K562 (cell line): Measurements from ENCODE around the gene GOLGA2. TPM values are rescaled to one million over a fixed set of nuclear protein-coding genes. Genes with fewer than 3 reads are reported as not detected.
A peak's percentile ranks its signal among the peaks of the same experiment; 100 is the strongest.

ENCODE experiments used
- ATAC-seq: fragments of 200-7000 bp; cut with Tn5 transposase; 3 replicates; pipeline ENCODE4 v1.9.1; 2020; ENCODE audit warnings: moderate library complexity
- BruUV-seq: library from RNA; stranded (reverse); fragments of 400-500 nt; replicated peaks from 2 replicates; lab custom pipeline; 2021; lab: Mats Ljungman, UMichigan
- CTCF ChIA-PET: fragments of 300-600 bp; formaldehyde crosslinking; extraction: SDS; loops from one replicate; lab custom pipeline; 2021; ENCODE audit warnings: low intra/inter-chr PET ratio; lab: Yijun Ruan, JAX
- POLR2A ChIA-PET: fragments of 300-600, 350-650 bp; sonication (Branson Sonifier 250); formaldehyde crosslinking; extraction: SDS; loops from one replicate; lab custom pipeline; 2021; ENCODE audit warnings: antibody characterized with exemption, inconsistent platforms; lab: Yijun Ruan, JAX
- DNase-seq, 4 experiments: peaks; one replicate each; pipeline versions ENCODE4 v3.0.0 to v3.0.0-alpha.2; 2011 to 2018; ENCODE audit warnings: low spot score in 3 of 4, mixed read lengths in 3 of 4; ENCODE audit errors: extremely low read depth in 1 of 4
- FAIRE-seq: peaks from 2 replicates; lab custom pipeline; 2011; peaks lifted over from hg19 to GRCh38; lab: Jason Lieb, UNC
- H2AFZ ChIP-seq: 2 replicates; pipeline ENCODE4 v1.6.0; 2011; ENCODE audit warnings: low read depth, low read length, control low read depth, inconsistent platforms
- H3K27ac ChIP-seq: fragments of 200-600 bp; 3 replicates; pipeline ENCODE4 v1.8.0; 2011; ENCODE audit warnings: low read depth, mild to moderate bottlenecking, control low read depth, inconsistent platforms, low read length, moderate library complexity, mixed read lengths; ENCODE audit errors: extremely low read depth
- H3K27me3 ChIP-seq, 2 experiments: fragments of 300-600 bp in 1 of 2; 2 replicates in 1 of 2; 3 replicates in 1 of 2; pipeline versions ENCODE4 v1.6.0 to v1.8.0; 2011; ENCODE audit warnings: inconsistent platforms in 2 of 2, low read length in 2 of 2, mild to moderate bottlenecking in 1 of 2, mixed read lengths in 1 of 2, moderate library complexity in 1 of 2; ENCODE audit not compliant: control insufficient read depth in 2 of 2, insufficient read depth in 2 of 2
- H3K36me3 ChIP-seq: fragments of 300-600 bp; 3 replicates; pipeline ENCODE4 v1.8.0; 2011; ENCODE audit warnings: mild to moderate bottlenecking, low read length, inconsistent platforms; ENCODE audit not compliant: control insufficient read depth, insufficient read depth
- H3K4me1 ChIP-seq, 2 experiments: fragments of 200-600 bp in 1 of 2; replicated peaks in 1 of 2; 2 replicates in 1 of 2; 3 replicates in 1 of 2; pipeline versions ENCODE4 v1.5.1 to v1.8.0; 2011; ENCODE audit warnings: inconsistent platforms in 2 of 2, low read length in 2 of 2, mild to moderate bottlenecking in 1 of 2, mixed read lengths in 1 of 2, moderate library complexity in 1 of 2; ENCODE audit not compliant: control insufficient read depth in 2 of 2, insufficient read depth in 2 of 2
- H3K4me2 ChIP-seq: 2 replicates; pipeline ENCODE4 v1.6.1; 2011; ENCODE audit warnings: low read length, control low read depth, inconsistent platforms, mixed read lengths; ENCODE audit not compliant: insufficient read depth
- H3K4me3 ChIP-seq: fragments of 200-600 bp; sonication (generic), shearing (Covaris generic); 2 replicates; pipeline ENCODE4 v1.5.1; 2016; ENCODE audit warnings: control low read depth, inconsistent platforms
- H3K79me2 ChIP-seq: fragments of 200-600 bp; 3 replicates; pipeline ENCODE4 v1.8.0; 2011; ENCODE audit warnings: low read length, inconsistent platforms; ENCODE audit not compliant: control insufficient read depth, insufficient read depth
- H3K9ac ChIP-seq, 2 experiments: 2 replicates each; pipeline versions ENCODE4 v1.6.0 to v1.6.1; 2011; ENCODE audit warnings: low read depth in 2 of 2, low read length in 2 of 2, control low read depth in 1 of 2, inconsistent platforms in 1 of 2, mild to moderate bottlenecking in 1 of 2, mixed read lengths in 1 of 2; ENCODE audit not compliant: insufficient read depth in 1 of 2
- H3K9me1 ChIP-seq: one replicate; pipeline ENCODE4 v1.6.0; 2011; ENCODE audit warnings: inconsistent platforms, mild to moderate bottlenecking, low read length, moderate library complexity; ENCODE audit not compliant: control insufficient read depth, insufficient read depth
- H3K9me3 ChIP-seq: replicated peaks from 2 replicates; pipeline ENCODE4 v1.5.1; 2011; ENCODE audit warnings: low read depth, low read length, inconsistent platforms; ENCODE audit not compliant: control insufficient read depth, insufficient read depth
- H4K20me1 ChIP-seq: replicated peaks from 2 replicates; pipeline ENCODE4 v1.6.1; 2011; ENCODE audit warnings: low read length, inconsistent platforms, mixed read lengths; ENCODE audit not compliant: control insufficient read depth, insufficient read depth
- BRD9 ChIP-seq: fragments of 450-650 bp; IDR thresholded peaks from 2 replicates; pipeline ENCODE4 v1.6.1; 2018; ENCODE audit warnings: low read depth; ENCODE audit not compliant: partially characterized antibody
- E2F5 ChIP-seq: sonication (generic); formaldehyde crosslinking; IDR thresholded peaks from 2 replicates; pipeline ENCODE4 v1.8.0; 2022; ENCODE audit warnings: mild to moderate bottlenecking, missing genetic modification reagents
- HNRNPH1 ChIP-seq: fragments of 200-400 bp; formaldehyde crosslinking; optimal IDR thresholded peaks from 2 replicates; pipeline ENCODE3; 2017; ENCODE audit warnings: low read depth, mild to moderate bottlenecking, low read length, moderate library complexity
- ID3 ChIP-seq, 2 experiments: fragments of 250-450 bp in 1 of 2; fragments of 450-650 bp in 1 of 2; sonication (Bioruptor Pico) in 1 of 2; IDR thresholded peaks; 2 replicates each; pipeline versions ENCODE4 v1.6.1 to v1.8.0; 2016 to 2021; ENCODE audit warnings: mild to moderate bottlenecking in 2 of 2, moderate library complexity in 2 of 2, missing compliant biosample characterization in 1 of 2, missing genetic modification characterization in 1 of 2
- MAFF ChIP-seq: IDR thresholded peaks from 2 replicates; pipeline ENCODE4 v1.6.1; 2012; ENCODE audit warnings: low read length, improper control_type of control experiment
- MAFK ChIP-seq: IDR thresholded peaks from 2 replicates; pipeline ENCODE4 v1.6.1; 2011; ENCODE audit warnings: low read length, improper control_type of control experiment
- RNF219 ChIP-seq: fragments of 250-450 bp; sonication (Bioruptor Pico); IDR thresholded peaks from 2 replicates; pipeline ENCODE4 v1.5.0; 2022; ENCODE audit warnings: mild to moderate bottlenecking
- STAT5B ChIP-seq: fragments of 250-450 bp; sonication (Bioruptor Pico); IDR thresholded peaks from 2 replicates; pipeline ENCODE4 v1.8.0; 2021; ENCODE audit warnings: mild to moderate bottlenecking, inconsistent platforms
- XRCC4 ChIP-seq: IDR thresholded peaks from one replicate; pipeline ENCODE4 v1.6.1; 2011; ENCODE audit not compliant: insufficient read depth, insufficient read length; ENCODE audit errors: extremely low read depth
- ZBTB12 ChIP-seq: fragments of 250-450 bp; sonication (Bioruptor Pico); IDR thresholded peaks from 2 replicates; pipeline ENCODE4 v1.4.0; 2020
- ZBTB17 ChIP-seq: fragments of 450-650 bp; formaldehyde crosslinking; IDR thresholded peaks from 2 replicates; pipeline ENCODE4 v1.4.0; 2020; ENCODE audit warnings: mild to moderate bottlenecking
- ZC3H4 ChIP-seq: sonication (generic); formaldehyde crosslinking; IDR thresholded peaks from 2 replicates; pipeline ENCODE4 v1.9.0; 2021; ENCODE audit warnings: missing genetic modification reagents, borderline replicate concordance
- ZFP30 ChIP-seq: fragments of 250-450 bp; sonication (Bioruptor Pico); IDR thresholded peaks from 2 replicates; pipeline ENCODE4 v1.8.0; 2022; ENCODE audit warnings: moderate library complexity, mild to moderate bottlenecking, inconsistent platforms, borderline replicate concordance
- ZNF224 ChIP-seq: sonication (generic); formaldehyde crosslinking; IDR thresholded peaks from 2 replicates; pipeline ENCODE4 v1.8.0; 2022; ENCODE audit warnings: mild to moderate bottlenecking, missing genetic modification reagents
- ZNF668 ChIP-seq: fragments of 250-450 bp; sonication (Bioruptor Pico); IDR thresholded peaks from 2 replicates; pipeline ENCODE4 v1.8.0; 2022; ENCODE audit warnings: mild to moderate bottlenecking, inconsistent platforms
- ZNF76 ChIP-seq: fragments of 250-450 bp; sonication (Bioruptor Pico); IDR thresholded peaks from 2 replicates; pipeline ENCODE4 v1.4.0; 2020; ENCODE audit warnings: mild to moderate bottlenecking, moderate library complexity, borderline replicate concordance
- WGBS: fragments of 100-300 bp; shearing (Covaris generic); methylation state at CpG from one replicate; pipeline ENCODE4 v1.1.6; 2016; ENCODE audit warnings: low coverage, mixed read lengths; ENCODE audit not compliant: insufficient coverage; ENCODE audit errors: missing lambda C conversion rate; 5-methylcytosine and 5-hydroxymethylcytosine counted together
- in situ Hi-C: fragments of 300-500 bp; cut with MboI; formaldehyde crosslinking; loops from 4 replicates; pipeline ENCODE4 v1.15.0; 2018; ENCODE audit warnings: inconsistent platforms, mixed read lengths
- intact Hi-C: fragments of 100-400 bp; cut with micrococcal nuclease; formaldehyde crosslinking; loops from 2 replicates; pipeline ENCODE4 v1.14.2; 2022
- polyA plus RNA-seq, 8 experiments: library from polyadenylated mRNA; depleted of rRNA in 4 of 8; stranded (reverse) in 5 of 8; unstranded in 3 of 8; fragments of >200 nt; fragmentation: Nextera tagmentation in 2 of 8; fragmentation: Illumina TruSeq in 1 of 8; extraction: Ambion mirVana in 2 of 8; extraction: Trizol in 1 of 8; gene quantifications; 2 replicates each; pipeline versions ENCODE4 v1.2.1 to v1.2.3, GENCODE V29; 2011 to 2014; ENCODE audit warnings: inconsistent platforms in 1 of 8, missing spikeins in 1 of 8
- total RNA-seq, 7 experiments: library from RNA; depleted of rRNA in 6 of 7; stranded (reverse); fragments of >200 nt in 6 of 7; fragmentation: Illumina TruSeq in 2 of 7; extraction: Trizol in 2 of 7; gene quantifications; 2 replicates each; pipeline versions ENCODE4 v1.2.1 to v1.2.3, GENCODE V29; 2011 to 2021; ENCODE audit warnings: low replicate concordance in 1 of 7

GOLGA2 gene
- total and polyA plus RNA-seq, 9 of the 15 experiments (the other 6 are each of a cell fraction or from before 2014, with no cell fraction given), result 15.7 to 138 (median 76.0) TPM

GRCh38 chr9:128292009-128292408, 16.2 kb upstream of the GOLGA2 start:
- TF ChIP-seq ZNF224 (no peak), ZBTB17 (CRISPR knock-in tag) (no peak), ZC3H4 (CRISPR knock-in tag) (no peak), ID3 (CRISPR knock-in tag; IDR thresholded peaks at IDR 0.05) (no peak), ID3 (tag; IDR thresholded peaks at IDR 0.05) (no peak), E2F5 (CRISPR knock-in tag) (no peak), ZNF76 (CRISPR knock-in tag) (no peak), ZFP30 (CRISPR knock-in tag) (no peak), BRD9 (no peak), XRCC4 (no peak), ZBTB12 (no peak), RNF219 (CRISPR knock-in tag) (no peak), ZNF668 (CRISPR knock-in tag) (no peak), STAT5B (CRISPR knock-in tag) (no peak), MAFF (peak; percentile 69), HNRNPH1 (no peak), MAFK (peak; percentile 76)
- Histone ChIP-seq H3K27me3 (no peaks in the 10 kb centered on the region), H2AFZ (no peak overlapping the region), H4K20me1 (0 out of 2 replicates have a peak, but pooled peaks cover 3% of the 10 kb centered on the region), H3K36me3 (peaks cover 13% of the 10 kb centered on the region; the same call in 2 of the 3 replicates), H3K4me2 (no peak overlapping the region), H3K4me3 (no peak overlapping the region), H3K9me1 (peaks cover 5% of the 10 kb centered on the region), H3K27ac (no peak overlapping the region), H3K9ac (no peak overlapping the region), H3K9me3 (no peaks in the 10 kb centered on the region), H3K79me2 (no peaks in the 10 kb centered on the region), H3K4me1 (peaks cover 17 to 24% of the 10 kb centered on the region in 2 experiments)
- CTCF ChIA-PET, result interaction anchor here (0.6 to 0.7 kb wide), 2 partner anchors 19 to 1446 kb away, joined by 3 read pairs; no protein-coding TSS in a partner anchor
- in situ Hi-C loops, result loop anchor here (25.0 kb wide), 1 partner anchor 1495 kb away; no protein-coding TSS in a partner anchor
- no TSS peak for BruUV-seq
- intact Hi-C loops, result no loop called here
- POLR2A ChIA-PET, result interaction anchor here (0.5 to 2.1 kb wide), 12 partner anchors 8 to 1526 kb away, joined by 3 to 11 read pairs (median 4); partner anchors contain the start of genes GOLGA2 and SWI5
- WGBS, result 85% methylated on average over 3 of the region's 3 CpGs
- ATAC-seq, result no peak
- FAIRE-seq, result no peak
- DNase-seq, result peak in 2 of 4 experiments; percentile 16 to 17
